Psoas muscle (tissue), 8 donors: ENCODE data around the gene NSF. TPM values are rescaled to one million over a fixed set of nuclear protein-coding genes. Genes with fewer than 3 reads are reported as not detected.

Experiments
- ATAC-seq, 4 donors: fragments of 200-7000 bp; cut with Tn5 transposase; one replicate each; pipeline ENCODE4 v1.9.1; 2020; ENCODE audit warnings: moderate library complexity in 3 of 4, mild to moderate bottlenecking in 2 of 4
- DNase-seq, 2 donors: peaks; one replicate each; pipeline ENCODE4 v3.0.0-alpha.2; 2020
- H3K27ac ChIP-seq: fragments of 200-600 bp; one replicate; pipeline ENCODE4 v1.8.0; 2022
- H3K27me3 ChIP-seq, 3 donors: fragments of 200-600 bp in 1 of 3; one replicate each; pipeline versions ENCODE4 v1.6.1 to v1.8.0; 2013 to 2022; ENCODE audit warnings: low read length in 2 of 3, mild to moderate bottlenecking in 2 of 3, moderate library complexity in 1 of 3; ENCODE audit not compliant: insufficient read depth in 3 of 3
- H3K36me3 ChIP-seq, 2 donors: fragments of 200-600 bp in 1 of 2; one replicate each; pipeline versions ENCODE4 v1.6.1 to v1.8.0; 2013 to 2022; ENCODE audit warnings: low read depth in 1 of 2, mild to moderate bottlenecking in 1 of 2, moderate library complexity in 1 of 2; ENCODE audit not compliant: insufficient read depth in 1 of 2
- H3K4me1 ChIP-seq: fragments of 200-600 bp; one replicate; pipeline ENCODE4 v1.8.0; 2022
- H3K4me3 ChIP-seq: fragments of 200-600 bp; one replicate; pipeline ENCODE4 v1.8.0; 2022; ENCODE audit warnings: mild to moderate bottlenecking
- H3K9me3 ChIP-seq: fragments of 200-600 bp; one replicate; pipeline ENCODE4 v1.8.0; 2022
- WGBS, 3 donors: extraction: QIAGEN DNeasy Blood & Tissue Kit; methylation state at CpG; one replicate each; pipeline versions ENCODE4 v1.1.6 to v1.1.7; 2013; 5-methylcytosine and 5-hydroxymethylcytosine counted together
- intact Hi-C, 2 donors: fragments of 100-400 bp; cut with DNase I; formaldehyde crosslinking; loops; one replicate each; pipeline versions ENCODE4 v1.11.0 to v1.14.2; 2022
- polyA plus RNA-seq, 3 donors: library from polyadenylated mRNA; stranded (reverse); fragments of 200-250 nt; gene quantifications; one replicate each; pipeline ENCODE4 v1.2.3, GENCODE V29; 2013
- total RNA-seq, 4 donors: library from RNA; stranded (reverse); fragmentation: NEBNext Ultra II Directional in 2 of 4; extraction: Animal tissue kit (Norgen Biotek cat#: 25700) in 2 of 4; gene quantifications; one replicate each; pipeline versions ENCODE4 v1.2.1 to v1.2.4, GENCODE V29; 2021 to 2023
- TF ChIP-seq, protein P1 (sequence below): fragments of 200-600 bp; IDR thresholded peaks from one replicate; pipeline ENCODE4 v1.8.0; 2022; ENCODE audit warnings: antibody characterized with exemption
- donor health status: healthy with polysubstance abuse.
- donor health status: DM: no; HTN: no; CAD: no; lungs with moderate emphysema.
- donor health status: Bipolar disorder and iron deficiency.
- donor health status: healthy.
- donor health status: DM: yes; HTN: yes; CAD: no.
- donor health status: DM: no; HTN: no; CAD: no.
- donor health status: DM: no; HTN: no; CAD: no.
- donor health status: DM: yes; HTN: yes; CAD: no.

The NSF gene
- total and polyA plus RNA-seq, 7 donors, result 19.3 to 103 (median 40.2) TPM

- no peaks in the 10 kb centered on the region for H3K4me1 ChIP-seq
- TF ChIP-seq, protein P1, sequence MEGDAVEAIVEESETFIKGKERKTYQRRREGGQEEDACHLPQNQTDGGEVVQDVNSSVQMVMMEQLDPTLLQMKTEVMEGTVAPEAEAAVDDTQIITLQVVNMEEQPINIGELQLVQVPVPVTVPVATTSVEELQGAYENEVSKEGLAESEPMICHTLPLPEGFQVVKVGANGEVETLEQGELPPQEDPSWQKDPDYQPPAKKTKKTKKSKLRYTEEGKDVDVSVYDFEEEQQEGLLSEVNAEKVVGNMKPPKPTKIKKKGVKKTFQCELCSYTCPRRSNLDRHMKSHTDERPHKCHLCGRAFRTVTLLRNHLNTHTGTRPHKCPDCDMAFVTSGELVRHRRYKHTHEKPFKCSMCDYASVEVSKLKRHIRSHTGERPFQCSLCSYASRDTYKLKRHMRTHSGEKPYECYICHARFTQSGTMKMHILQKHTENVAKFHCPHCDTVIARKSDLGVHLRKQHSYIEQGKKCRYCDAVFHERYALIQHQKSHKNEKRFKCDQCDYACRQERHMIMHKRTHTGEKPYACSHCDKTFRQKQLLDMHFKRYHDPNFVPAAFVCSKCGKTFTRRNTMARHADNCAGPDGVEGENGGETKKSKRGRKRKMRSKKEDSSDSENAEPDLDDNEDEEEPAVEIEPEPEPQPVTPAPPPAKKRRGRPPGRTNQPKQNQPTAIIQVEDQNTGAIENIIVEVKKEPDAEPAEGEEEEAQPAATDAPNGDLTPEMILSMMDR, result no peak
- intact Hi-C loops, result no loop called here
- DNase-seq (no peak), ATAC-seq (no peak)
- no peak overlapping the region for H3K4me3 ChIP-seq
- no peaks in the 10 kb centered on the region for H3K9me3 ChIP-seq
- no peak overlapping the region for H3K27ac ChIP-seq
- 46 to 57% (median 52%) methylated on average over 3 of the region's 3 CpGs for WGBS, 3 donors
- peaks cover 0 to 28% (median 3%) of the 10 kb centered on the region in 3 donors for H3K27me3 ChIP-seq
- no peaks in the 10 kb centered on the region for H3K36me3 ChIP-seq
Observed at GRCh38 chr17:46796084-46796483, 205.6 kb downstream of the NSF start.

DNA sequence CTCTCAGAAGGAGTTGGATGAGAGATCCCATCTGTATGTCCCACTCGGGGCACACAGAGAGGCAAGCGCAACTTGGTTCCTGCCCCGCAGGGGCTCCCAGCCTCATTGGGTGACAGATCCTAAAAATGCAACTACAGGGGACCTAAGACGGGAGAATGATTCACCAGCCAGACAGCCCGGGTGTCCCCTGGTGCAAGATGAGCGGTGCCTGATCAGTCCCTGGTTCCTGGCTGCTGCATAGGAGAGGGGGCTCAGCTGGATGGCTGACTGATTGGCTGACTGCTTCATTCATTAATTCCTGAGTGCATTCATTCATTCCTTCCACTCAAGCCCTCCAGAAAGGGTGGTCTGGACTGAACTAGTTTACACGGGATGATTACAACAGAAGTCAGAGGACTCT, 206.1 kb downstream of the NSF start:
- ATAC-seq (no peak), DNase-seq (no peak)
- TF ChIP-seq, protein P1, result no peak
- Histone ChIP-seq H3K27ac (no peak overlapping the region), H3K9me3 (no peaks in the 10 kb centered on the region), H3K4me1 (no peaks in the 10 kb centered on the region), H3K4me3 (no peak overlapping the region), H3K27me3 (peaks cover 0 to 24% (median 3%) of the 10 kb centered on the region in 3 donors), H3K36me3 (no peaks in the 10 kb centered on the region)
- intact Hi-C loops, result no loop called here
- 70 to 74% (median 70%) methylated on average over 7 of the region's 7 CpGs for WGBS, 3 donors

DNA sequence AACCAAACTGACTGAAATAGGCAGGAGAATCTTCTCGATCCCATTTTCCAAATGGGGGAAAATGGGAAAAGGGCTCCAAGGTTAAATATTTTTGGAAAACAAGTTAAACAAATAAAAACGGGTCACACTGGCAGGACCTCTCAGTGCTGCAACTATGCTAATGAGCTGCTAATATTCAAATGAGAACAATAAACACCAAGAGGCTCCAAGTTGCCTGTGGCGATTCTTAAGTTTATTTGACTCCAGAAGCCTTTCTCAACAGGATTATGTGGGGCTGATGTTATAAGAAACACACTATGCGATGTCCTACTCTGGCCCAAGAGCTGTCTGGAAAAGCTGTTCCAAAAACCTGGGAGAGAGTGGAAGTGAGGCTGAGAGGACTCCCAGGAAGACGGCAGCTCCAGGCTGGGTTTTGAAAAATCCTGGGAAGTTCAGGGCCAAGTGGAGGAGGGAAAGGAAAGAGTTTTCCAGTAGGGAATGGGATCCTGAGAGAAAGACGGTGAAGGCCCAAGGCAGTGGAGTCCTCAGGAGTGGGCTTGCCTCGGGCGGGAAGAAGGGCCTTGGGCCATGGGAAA, 206.6 kb downstream of the NSF start:
- TF ChIP-seq, protein P1, result no peak
- ATAC-seq (no peak), DNase-seq (no peak)
- H3K4me1 ChIP-seq, result no peaks in the 10 kb centered on the region
- WGBS, 3 donors, result 61 to 64% (median 63%) methylated on average over 8 of the region's 8 CpGs
- no peak overlapping the region for H3K4me3 ChIP-seq
- no peaks in the 10 kb centered on the region for H3K9me3 ChIP-seq
- intact Hi-C loops, result no loop called here
- H3K27me3 ChIP-seq, result peaks cover 0 to 20% (median 3%) of the 10 kb centered on the region in 3 donors
- H3K27ac ChIP-seq, result no peak overlapping the region
- H3K36me3 ChIP-seq, result no peaks in the 10 kb centered on the region

GRCh38 chr17:46800573-46800972, 210.1 kb downstream of the NSF start:
- Histone ChIP-seq H3K9me3 (no peaks in the 10 kb centered on the region), H3K4me3 (no peak overlapping the region), H3K27me3 (peaks cover 0 to 6% (median 3%) of the 10 kb centered on the region in 3 donors), H3K36me3 (no peaks in the 10 kb centered on the region), H3K27ac (no peak overlapping the region), H3K4me1 (no peaks in the 10 kb centered on the region)
- TF ChIP-seq, protein P1, result no peak
- DNase-seq, result no peak
- WGBS, 3 donors, result 88 to 97% (median 91%) methylated on average over 4 of the region's 4 CpGs
- no peak for ATAC-seq
- intact Hi-C loops, result no loop called here

DNA sequence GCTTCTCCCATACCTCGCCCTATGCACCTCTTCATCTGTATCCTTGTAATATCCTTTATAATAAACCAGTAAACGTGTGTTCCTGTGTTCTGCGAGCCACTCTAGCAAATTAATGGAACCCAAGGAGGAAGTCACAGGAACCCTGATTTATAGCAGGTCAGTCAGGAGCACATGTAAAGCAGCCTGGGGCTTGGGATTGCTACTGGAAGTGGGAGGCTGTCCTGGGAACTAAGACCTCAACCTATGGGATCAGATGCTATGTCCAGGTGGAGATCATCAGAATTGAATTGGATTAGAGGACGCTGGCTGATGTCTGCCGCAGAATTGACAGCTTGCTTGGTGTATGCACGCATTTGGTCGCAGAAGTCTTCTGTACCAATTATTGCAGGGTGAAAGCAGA, 212.3 kb downstream of the NSF start:
- DNase-seq, result no peak
- no peaks in the 10 kb centered on the region for H3K4me1 ChIP-seq
- no peaks in the 10 kb centered on the region for H3K36me3 ChIP-seq
- intact Hi-C loops, result no loop called here
- peaks cover 0 to 3% (median 0%) of the 10 kb centered on the region in 3 donors for H3K27me3 ChIP-seq
- TF ChIP-seq, protein P1, result no peak
- H3K4me3 ChIP-seq, result no peak overlapping the region
- no peak overlapping the region for H3K27ac ChIP-seq
- no peak for ATAC-seq
- 61 to 79% (median 63%) methylated on average over 7 of the region's 7 CpGs for WGBS, 3 donors
- no peaks in the 10 kb centered on the region for H3K9me3 ChIP-seq
